Right forelimb (tissue), 1 donor: ENCODE results near the gene TNIP1.

Source experiments
- DNase-seq: peaks from one replicate; pipeline ENCODE4 v3.0.0-alpha.2; 2018

TNIP1 gene

DNA sequence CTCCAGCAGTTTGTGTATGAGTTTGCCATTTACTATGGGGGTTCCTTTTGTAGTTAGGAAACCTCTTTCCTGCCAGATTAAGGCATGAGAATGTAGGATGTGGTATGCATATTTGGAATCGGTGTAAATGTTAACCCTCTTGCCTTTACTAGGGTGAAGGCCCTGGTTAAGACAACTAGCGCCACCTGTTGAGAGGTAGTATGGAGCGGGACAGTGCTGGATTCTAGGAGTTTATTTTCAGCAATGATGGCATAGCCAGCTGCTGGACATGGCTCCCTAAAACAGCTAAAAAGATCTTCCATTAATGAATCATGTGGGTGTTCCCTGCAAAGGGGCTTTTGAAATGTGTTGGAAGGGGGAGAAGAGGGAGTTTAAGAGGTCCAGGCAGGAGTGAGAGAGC is 91.1 kb downstream of the TNIP1 start:
- no peak for DNase-seq

GRCh38 chr5:150987746-150988145 is 93.1 kb downstream of the TNIP1 start:
- DNase-seq: no peak
